ENCODE results near the gene HUNK. TPM values are rescaled to one million over a fixed set of nuclear protein-coding genes. Genes with fewer than 3 reads are reported as not detected.

The HUNK gene
- polyA plus RNA-seq, 12 donors, result 5.1 to 23.8 (median 7.6) TPM; not detected in 1

- DNase-seq, result peak; percentile 25
These were observed 21.1 kb downstream of the HUNK start for GRCh38 chr21:31893851-31894415.

GRCh38 chr21:31894457-31894856 is 21.6 kb downstream of the HUNK start:
- DNase-seq, result no peak

- DNase-seq, result peak; percentile 31
These were observed 22.4 kb downstream of the HUNK start for GRCh38 chr21:31895077-31895835.

GRCh38 chr21:31896019-31896418 is 23.2 kb downstream of the HUNK start:
- DNase-seq, result no peak

GRCh38 chr21:31897311-31897710 is 24.5 kb downstream of the HUNK start:
- peak; percentile 79 for DNase-seq

- no peak for DNase-seq
These were observed 26.3 kb downstream of the HUNK start for GRCh38 chr21:31898933-31899630.

- no peak for DNase-seq
These were observed 27.5 kb downstream of the HUNK start for GRCh38 chr21:31900121-31900895.

- no peak for DNase-seq
These were observed 28.5 kb downstream of the HUNK start for GRCh38 chr21:31901315-31901714.

GRCh38 chr21:31902438-31902837 is 29.6 kb downstream of the HUNK start:
- no peak for DNase-seq

GRCh38 chr21:31903896-31904295 is 31.1 kb downstream of the HUNK start:
- DNase-seq, result no peak

- no peak for DNase-seq
These were observed 33.0 kb downstream of the HUNK start for GRCh38 chr21:31905503-31906451.

- DNase-seq, result peak; percentile 36
These were observed 35.5 kb downstream of the HUNK start for GRCh38 chr21:31908106-31909031.

GRCh38 chr21:31909153-31910073 is 36.6 kb downstream of the HUNK start:
- no peak for DNase-seq

GRCh38 chr21:31910074-31910470 is 37.3 kb downstream of the HUNK start:
- DNase-seq, result no peak

- no peak for DNase-seq
These were observed 38.5 kb downstream of the HUNK start for GRCh38 chr21:31911138-31911907.

- no peak for DNase-seq
These were observed 39.7 kb downstream of the HUNK start for GRCh38 chr21:31912501-31912900.

GRCh38 chr21:31913182-31913608 is 40.4 kb downstream of the HUNK start:
- DNase-seq, result no peak

- DNase-seq, result no peak
These were observed 41.7 kb downstream of the HUNK start for GRCh38 chr21:31914472-31914871.

Measured in muscle of arm (tissue), 12 donors.